Prostate gland (tissue), 2 donors: ENCODE results near the gene AKT2. TPM values are rescaled to one million over a fixed set of nuclear protein-coding genes. Genes with fewer than 3 reads are reported as not detected.

Experiments used
- DNase-seq: peaks from one replicate; pipeline ENCODE4 v3.0.0-alpha.2; 2019; ENCODE audit warnings: low spot score
- H3K27ac ChIP-seq, 2 donors: fragments of 200-600 bp; sonication (generic); 2 replicates each; pipeline ENCODE4 v1.5.1; 2017 to 2019
- H3K27me3 ChIP-seq: fragments of 200-600 bp; sonication (generic); replicated peaks from 2 replicates; pipeline ENCODE4 v1.5.1; 2019; ENCODE audit not compliant: insufficient read depth
- H3K36me3 ChIP-seq, 2 donors: fragments of 200-600 bp; sonication (generic); 1 replicate in 1 of 2; 2 replicates in 1 of 2; pipeline versions ENCODE4 v1.5.1 to v1.8.1; 2017 to 2019
- H3K4me1 ChIP-seq: fragments of 200-600 bp; sonication (generic); replicated peaks from 2 replicates; pipeline ENCODE4 v1.5.1; 2019
- H3K4me3 ChIP-seq, 2 donors: fragments of 200-600 bp; sonication (generic); 2 replicates each; pipeline ENCODE4 v1.5.1; 2017 to 2019
- H3K9me3 ChIP-seq: fragments of 200-600 bp; sonication (generic); 2 replicates; pipeline ENCODE4 v1.5.1; 2017
- POLR2A ChIP-seq: fragments of 450-650 bp; IDR thresholded peaks from one replicate; pipeline ENCODE4 v1.6.1; 2016; ENCODE audit warnings: antibody characterized with exemption, mild to moderate bottlenecking
- POLR2AphosphoS5 ChIP-seq: sonication (generic); formaldehyde crosslinking; IDR thresholded peaks from one replicate; pipeline ENCODE4 v1.6.1; 2017; ENCODE audit warnings: antibody characterized with exemption
- WGBS: methylation state at CpG from one replicate; pipeline ENCODE4 v1.1.5; 2018; 5-methylcytosine and 5-hydroxymethylcytosine counted together
- intact Hi-C: fragments of 100-400 bp; cut with DNase I; formaldehyde crosslinking; loops from one replicate; pipeline ENCODE4 v1.14.2; 2022
- total RNA-seq, 2 donors: library from RNA; depleted of rRNA; stranded (reverse); fragments of >200 nt; gene quantifications; one replicate each; pipeline ENCODE4 v1.1.0, GENCODE V29; 2016
- TF ChIP-seq, protein P1 (sequence below), 4 experiments: fragments of 200-600 bp in 2 of 4; fragments of 450-650 bp in 2 of 4; sonication (generic) in 2 of 4; IDR thresholded peaks; 1 replicate in 3 of 4; 2 replicates in 1 of 4; pipeline ENCODE4 v1.5.1; 2016 to 2019; ENCODE audit warnings: antibody characterized with exemption in 4 of 4, mild to moderate bottlenecking in 2 of 4, moderate library complexity in 2 of 4

AKT2 gene
- total RNA-seq, 2 donors from 2014 or later: 95.3 to 171 TPM

DNA sequence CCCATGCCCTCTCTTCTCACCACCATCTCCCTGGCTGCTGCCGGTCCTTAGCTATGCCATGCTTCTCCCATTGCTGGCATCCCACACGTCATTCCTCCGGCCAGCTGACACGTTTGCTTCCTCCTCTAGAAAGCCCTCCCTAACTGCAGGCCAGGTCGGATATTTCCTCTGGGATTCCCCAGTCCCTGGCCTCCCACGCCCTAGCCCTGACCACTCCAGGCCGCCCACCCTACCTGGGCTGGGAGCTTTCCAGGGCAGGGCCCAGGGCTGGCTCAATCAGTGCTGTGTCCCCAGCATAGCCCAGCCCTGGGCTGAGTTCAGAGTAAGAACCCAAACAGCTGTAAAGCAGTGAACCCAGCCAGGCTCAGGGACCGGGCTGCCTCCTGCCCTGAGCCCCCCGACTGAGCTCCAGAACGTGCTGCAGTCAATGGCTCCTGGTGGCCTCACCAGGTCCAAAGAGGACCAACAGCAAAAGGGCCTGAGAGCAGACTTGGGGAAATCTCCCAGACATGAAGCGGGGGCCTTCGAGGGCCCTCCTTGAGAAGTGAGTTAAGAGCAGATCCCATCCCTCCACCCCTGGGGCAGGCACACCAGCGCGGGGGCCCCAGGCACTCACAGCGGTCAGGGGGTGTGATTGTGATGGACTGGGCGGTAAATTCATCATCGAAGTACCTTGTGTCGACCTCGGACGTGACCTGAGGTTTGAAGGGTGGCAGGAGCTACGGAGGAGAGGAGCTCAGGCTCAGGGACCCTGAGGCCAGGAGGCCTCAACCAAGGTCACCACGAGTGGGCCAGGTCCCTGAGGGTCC lies 50.5 kb downstream of the AKT2 start:
- peaks cover under 1 to 11% of the 10 kb centered on the region in 2 donors for H3K36me3 ChIP-seq
- DNase-seq: no peak
- TF ChIP-seq POLR2AphosphoS5: no peak
- no peak for TF ChIP-seq POLR2A
- TF ChIP-seq, protein P1, sequence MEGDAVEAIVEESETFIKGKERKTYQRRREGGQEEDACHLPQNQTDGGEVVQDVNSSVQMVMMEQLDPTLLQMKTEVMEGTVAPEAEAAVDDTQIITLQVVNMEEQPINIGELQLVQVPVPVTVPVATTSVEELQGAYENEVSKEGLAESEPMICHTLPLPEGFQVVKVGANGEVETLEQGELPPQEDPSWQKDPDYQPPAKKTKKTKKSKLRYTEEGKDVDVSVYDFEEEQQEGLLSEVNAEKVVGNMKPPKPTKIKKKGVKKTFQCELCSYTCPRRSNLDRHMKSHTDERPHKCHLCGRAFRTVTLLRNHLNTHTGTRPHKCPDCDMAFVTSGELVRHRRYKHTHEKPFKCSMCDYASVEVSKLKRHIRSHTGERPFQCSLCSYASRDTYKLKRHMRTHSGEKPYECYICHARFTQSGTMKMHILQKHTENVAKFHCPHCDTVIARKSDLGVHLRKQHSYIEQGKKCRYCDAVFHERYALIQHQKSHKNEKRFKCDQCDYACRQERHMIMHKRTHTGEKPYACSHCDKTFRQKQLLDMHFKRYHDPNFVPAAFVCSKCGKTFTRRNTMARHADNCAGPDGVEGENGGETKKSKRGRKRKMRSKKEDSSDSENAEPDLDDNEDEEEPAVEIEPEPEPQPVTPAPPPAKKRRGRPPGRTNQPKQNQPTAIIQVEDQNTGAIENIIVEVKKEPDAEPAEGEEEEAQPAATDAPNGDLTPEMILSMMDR (IDR thresholded peaks at IDR 0.05): no peak
- no peaks in the 10 kb centered on the region for H3K4me1 ChIP-seq
- H3K9me3 ChIP-seq: no peaks in the 10 kb centered on the region
- no peak overlapping the region for H3K4me3 ChIP-seq
- intact Hi-C loops: no loop called here
- 89% methylated on average over 22 of the region's 22 CpGs for WGBS
- no peaks in the 10 kb centered on the region for H3K27me3 ChIP-seq
- no peak overlapping the region for H3K27ac ChIP-seq

DNA sequence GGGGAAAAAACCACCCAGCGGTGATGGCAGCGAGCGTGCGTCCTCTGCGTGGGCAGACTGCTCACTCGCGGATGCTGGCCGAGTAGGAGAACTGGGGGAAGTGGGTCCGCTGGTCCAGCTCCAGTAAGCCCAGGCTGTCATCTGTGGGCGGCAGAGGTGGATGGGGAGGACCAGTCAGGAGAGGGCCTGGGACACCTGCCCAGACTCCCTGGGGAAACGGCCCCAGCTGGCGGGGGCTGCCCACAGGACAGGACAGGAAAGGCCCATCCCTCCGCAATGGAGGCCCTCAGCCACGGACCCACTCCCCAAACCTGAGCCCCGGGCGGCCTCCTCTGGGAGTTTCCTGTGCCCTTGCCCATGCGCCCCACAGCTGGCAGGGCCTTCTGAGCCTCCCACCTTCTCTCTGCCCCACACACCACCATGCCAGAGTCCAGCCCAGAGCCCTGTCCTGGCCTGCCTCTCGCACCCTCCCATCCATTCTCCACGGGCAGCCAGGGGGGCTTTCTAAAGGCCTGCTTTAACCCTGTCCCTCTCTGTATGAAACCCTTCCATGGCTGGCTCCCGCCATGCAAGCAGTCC lies 51.2 kb downstream of the AKT2 start:
- intact Hi-C loops: no loop called here
- H3K27me3 ChIP-seq: no peaks in the 10 kb centered on the region
- no peaks in the 10 kb centered on the region for H3K4me1 ChIP-seq
- 88% methylated on average over 19 of the region's 20 CpGs for WGBS
- H3K27ac ChIP-seq: no peak overlapping the region
- H3K4me3 ChIP-seq: no peak overlapping the region
- DNase-seq: no peak
- H3K36me3 ChIP-seq: peaks cover 0 to 9% of the 10 kb centered on the region in 2 donors
- no peak for TF ChIP-seq POLR2A
- TF ChIP-seq POLR2AphosphoS5: no peak
- TF ChIP-seq, protein P1 (IDR thresholded peaks at IDR 0.05): no peak
- no peaks in the 10 kb centered on the region for H3K9me3 ChIP-seq

DNA sequence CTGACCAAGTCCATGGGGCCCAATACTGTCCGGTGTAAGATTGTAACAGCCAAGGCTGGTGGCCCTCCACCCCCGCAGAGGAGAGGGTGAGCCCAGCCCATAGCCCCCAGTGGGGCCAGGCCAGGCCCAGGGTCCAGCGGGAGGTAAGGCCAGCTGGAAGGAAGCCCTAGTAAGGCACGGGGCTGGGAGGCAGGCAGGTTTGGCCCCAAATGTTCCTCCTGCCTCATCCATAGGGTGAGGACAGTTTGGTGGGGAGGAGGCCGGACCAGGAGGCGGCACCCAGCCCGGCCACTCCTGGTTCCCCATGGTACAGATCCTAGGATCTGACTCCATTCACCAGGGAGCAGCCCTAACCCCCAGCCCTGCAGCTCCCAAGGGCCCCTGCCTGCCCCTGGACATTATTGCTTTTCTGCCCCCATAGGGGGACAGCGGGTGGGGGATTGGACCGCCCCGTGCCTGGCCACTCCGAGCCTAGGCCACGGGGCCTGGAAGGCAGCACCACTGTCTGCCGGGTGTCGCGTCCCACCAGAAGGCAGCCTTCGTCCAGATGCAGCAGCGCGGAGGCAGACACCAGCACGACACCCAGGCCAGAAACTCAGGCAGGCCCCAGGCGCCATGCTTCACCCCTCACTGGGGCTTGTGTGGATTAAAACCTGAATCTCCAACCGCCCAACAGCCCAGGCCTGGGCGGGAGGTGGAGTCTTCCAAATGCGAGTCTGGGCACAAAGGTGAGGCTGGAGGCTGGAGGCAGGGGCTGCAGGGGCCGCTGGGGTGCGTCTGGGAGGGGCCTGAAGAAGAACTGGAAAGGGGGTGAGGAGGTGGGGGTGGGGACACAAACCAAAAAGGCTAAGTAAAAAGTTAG lies 52.0 kb downstream of the AKT2 start:
- Histone ChIP-seq H3K36me3 (peaks cover 0 to 6% of the 10 kb centered on the region in 2 donors), H3K9me3 (no peaks in the 10 kb centered on the region), H3K27ac (no peak overlapping the region), H3K4me1 (no peaks in the 10 kb centered on the region), H3K27me3 (no peaks in the 10 kb centered on the region), H3K4me3 (no peak overlapping the region)
- no peak for DNase-seq
- no peak for TF ChIP-seq POLR2AphosphoS5
- WGBS: 89% methylated on average over 22 of the region's 25 CpGs
- intact Hi-C loops: no loop called here

DNA sequence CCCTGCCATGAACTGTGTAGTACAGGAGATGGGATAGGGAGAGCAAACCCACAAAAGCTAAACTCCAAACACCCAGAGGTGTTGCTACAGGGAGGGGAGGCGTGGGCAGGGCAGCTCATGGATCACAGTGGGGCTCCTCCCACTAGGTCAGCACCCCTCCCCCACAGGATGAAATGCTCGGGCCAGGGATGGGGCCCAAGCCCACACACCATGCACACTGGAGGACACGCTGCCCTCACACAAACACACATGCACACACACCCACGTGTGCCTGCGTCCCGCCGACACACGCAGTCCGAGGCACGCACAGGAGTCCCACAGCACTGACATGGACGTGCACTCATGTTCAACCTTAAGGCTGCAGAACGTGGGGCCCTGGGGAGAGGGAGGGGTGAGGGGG lies 52.7 kb downstream of the AKT2 start:
- Histone ChIP-seq H3K36me3 (peaks cover 0 to 5% of the 10 kb centered on the region in 2 donors), H3K27ac (no peak overlapping the region), H3K4me3 (no peak overlapping the region), H3K27me3 (no peaks in the 10 kb centered on the region), H3K9me3 (no peaks in the 10 kb centered on the region), H3K4me1 (no peaks in the 10 kb centered on the region)
- DNase-seq: no peak
- 82% methylated on average over 12 of the region's 12 CpGs for WGBS
- TF ChIP-seq POLR2A (no peak), POLR2AphosphoS5 (no peak)
- TF ChIP-seq, protein P1 (IDR thresholded peaks at IDR 0.05): no peak
- intact Hi-C loops: no loop called here
